ENCODE results near the gene MAPK8IP2. TPM values are rescaled to one million over a fixed set of nuclear protein-coding genes. Genes with fewer than 3 reads are reported as not detected.

Gene MAPK8IP2
- polyA plus RNA-seq, 1 of the 3 experiments (the other 2 are of a cell fraction) = 2.7 TPM

DNA sequence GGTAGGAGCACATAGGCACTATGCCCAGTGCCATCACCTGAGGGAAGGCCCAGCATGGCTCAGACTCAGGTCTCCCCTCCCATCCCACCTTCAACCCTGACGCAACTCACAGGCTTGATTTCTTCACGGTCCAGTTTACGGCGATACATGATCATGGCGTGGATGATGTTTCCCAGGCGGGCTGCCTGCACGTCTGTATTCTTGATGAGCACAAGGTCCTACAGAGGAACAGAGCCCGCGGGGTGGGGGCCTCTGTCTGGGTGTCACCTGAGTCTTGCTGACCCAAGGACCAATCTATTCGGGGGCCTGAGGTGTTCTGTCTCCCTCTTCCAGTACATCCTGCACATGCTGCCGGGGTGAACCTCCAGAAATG is 26.2 kb upstream of the MAPK8IP2 start:
- Histone ChIP-seq H3K4me3 (ENCODE audit: low read depth in 2 of 2, low read length in 1 of 2) (no peak overlapping the region), H3K36me3 (replicated peaks in 1 of 2; ENCODE audit: control insufficient read depth in 1 of 2, insufficient read depth in 2 of 2, low read length in 1 of 2) (peaks cover 0 to 73% of the 10 kb centered on the region in 2 experiments), H3K9me2 (no peaks in the 10 kb centered on the region), H3K27me3 (ENCODE audit: insufficient read depth) (no peaks in the 10 kb centered on the region), H3K9ac (no peak overlapping the region), H4K20me1 (ENCODE audit: insufficient read depth) (no peaks in the 10 kb centered on the region), H3F3A (replicated peaks; ENCODE audit: insufficient read depth) (no peaks in the 10 kb centered on the region), H3K27ac (ENCODE audit: low read depth in 2 of 2, low read length in 1 of 2) (no peak overlapping the region), H3K9me3 (no peaks in the 10 kb centered on the region), H3K79me2 (ENCODE audit: insufficient read depth) (no peaks in the 10 kb centered on the region), H3K4me2 (no peak overlapping the region), H2AFZ (ENCODE audit: low read depth) (no peak overlapping the region), H3K4me1 (ENCODE audit: control insufficient read depth in 1 of 2, insufficient read depth in 2 of 2, low read depth in 1 of 2, low read length in 1 of 2) (no peaks in the 10 kb centered on the region)
- no peak for TF ChIP-seq TAF1 (IDR thresholded peaks at IDR 0.05; ENCODE audit: borderline replicate concordance, low read depth, low read length)
- TF ChIP-seq RCOR1 (IDR thresholded peaks at IDR 0.05; ENCODE audit: low read length) = no peak
- TF ChIP-seq, protein P1, sequence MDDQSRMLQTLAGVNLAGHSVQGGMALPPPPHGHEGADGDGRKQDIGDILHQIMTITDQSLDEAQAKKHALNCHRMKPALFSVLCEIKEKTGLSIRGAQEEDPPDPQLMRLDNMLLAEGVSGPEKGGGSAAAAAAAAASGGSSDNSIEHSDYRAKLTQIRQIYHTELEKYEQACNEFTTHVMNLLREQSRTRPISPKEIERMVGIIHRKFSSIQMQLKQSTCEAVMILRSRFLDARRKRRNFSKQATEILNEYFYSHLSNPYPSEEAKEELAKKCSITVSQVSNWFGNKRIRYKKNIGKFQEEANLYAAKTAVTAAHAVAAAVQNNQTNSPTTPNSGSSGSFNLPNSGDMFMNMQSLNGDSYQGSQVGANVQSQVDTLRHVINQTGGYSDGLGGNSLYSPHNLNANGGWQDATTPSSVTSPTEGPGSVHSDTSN (IDR thresholded peaks at IDR 0.05) = no peak
- TF ChIP-seq FOSL2 (IDR thresholded peaks at IDR 0.05; ENCODE audit: borderline replicate concordance, low read depth) = no peak
- no peak for TF ChIP-seq JUND (IDR thresholded peaks at IDR 0.05)
- no peak for TF ChIP-seq MXI1 (IDR thresholded peaks at IDR 0.05; ENCODE audit: low read depth, low read length)
- no peak for TF ChIP-seq FOXJ3 (CRISPR knock-in tag; IDR thresholded peaks at IDR 0.05)
- TF ChIP-seq ELF1 (IDR thresholded peaks at IDR 0.05) = no peak
- no peak for TF ChIP-seq RXRA (IDR thresholded peaks at IDR 0.05; ENCODE audit: borderline replicate concordance, low read depth)
- no peak for TF ChIP-seq NRF1 (IDR thresholded peaks at IDR 0.05; ENCODE audit: low read depth, low read length)
- TF ChIP-seq FOXM1 (IDR thresholded peaks at IDR 0.05; ENCODE audit: low read depth) = no peak
- TF ChIP-seq SMC3 (IDR thresholded peaks at IDR 0.05; ENCODE audit: low read depth, low read length) = no peak
- TF ChIP-seq, protein P2, sequence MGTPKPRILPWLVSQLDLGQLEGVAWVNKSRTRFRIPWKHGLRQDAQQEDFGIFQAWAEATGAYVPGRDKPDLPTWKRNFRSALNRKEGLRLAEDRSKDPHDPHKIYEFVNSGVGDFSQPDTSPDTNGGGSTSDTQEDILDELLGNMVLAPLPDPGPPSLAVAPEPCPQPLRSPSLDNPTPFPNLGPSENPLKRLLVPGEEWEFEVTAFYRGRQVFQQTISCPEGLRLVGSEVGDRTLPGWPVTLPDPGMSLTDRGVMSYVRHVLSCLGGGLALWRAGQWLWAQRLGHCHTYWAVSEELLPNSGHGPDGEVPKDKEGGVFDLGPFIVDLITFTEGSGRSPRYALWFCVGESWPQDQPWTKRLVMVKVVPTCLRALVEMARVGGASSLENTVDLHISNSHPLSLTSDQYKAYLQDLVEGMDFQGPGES (IDR thresholded peaks at IDR 0.05; ENCODE audit: low read depth, low read length) = no peak
- TF ChIP-seq CHD2 (IDR thresholded peaks at IDR 0.05; ENCODE audit: low read length, partially characterized antibody) = no peak
- ChIA-PET POLR2A (no interaction called here), CTCF (interaction anchor here (2.8 to 9.0 kb wide), 2 partner anchors 10 to 47 kb away, joined by 16 to 73 read pairs; partner anchors contain the start of gene SYCE3)
- 97% methylated on average over 6 of the region's 11 CpGs for WGBS (ENCODE audit: low lambda C conversion rate)
- DNase-seq = no peak

DNA sequence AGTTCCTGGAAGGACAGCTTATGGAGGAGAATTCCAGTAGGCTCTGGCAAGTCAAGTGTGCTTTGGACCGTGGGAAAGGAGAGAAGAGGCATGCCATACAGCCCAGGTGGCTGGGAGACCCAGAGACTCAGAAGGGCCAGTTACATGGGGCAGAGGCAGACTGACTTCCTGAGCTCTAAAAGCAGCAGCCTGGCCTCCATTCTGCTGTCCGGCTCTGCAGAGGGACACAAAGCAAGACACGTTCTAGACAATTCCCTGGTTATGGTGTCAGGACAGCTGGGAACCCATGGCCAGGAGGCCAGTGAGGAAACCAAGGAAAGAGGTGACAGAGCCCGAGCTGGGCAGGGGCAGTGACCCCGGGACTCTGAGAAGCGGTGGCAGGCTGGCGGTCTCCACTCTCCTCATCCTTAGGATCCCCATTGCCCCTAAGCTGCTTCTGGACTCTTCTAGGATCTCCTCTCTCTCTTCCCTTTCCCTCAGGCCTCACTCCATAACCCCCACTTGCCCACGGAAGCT is 25.1 kb upstream of the MAPK8IP2 start:
- Histone ChIP-seq H3K79me2 (ENCODE audit: insufficient read depth) (no peaks in the 10 kb centered on the region), H4K20me1 (ENCODE audit: insufficient read depth) (no peaks in the 10 kb centered on the region), H3F3A (replicated peaks; ENCODE audit: insufficient read depth) (no peaks in the 10 kb centered on the region), H3K4me1 (ENCODE audit: control insufficient read depth in 1 of 2, insufficient read depth in 2 of 2, low read depth in 1 of 2, low read length in 1 of 2) (no peaks in the 10 kb centered on the region), H3K27ac (ENCODE audit: low read depth in 2 of 2, low read length in 1 of 2) (no peak overlapping the region), H3K27me3 (ENCODE audit: insufficient read depth) (no peaks in the 10 kb centered on the region), H3K9me2 (no peaks in the 10 kb centered on the region), H3K4me2 (no peak overlapping the region), H3K9ac (no peak overlapping the region), H3K4me3 (ENCODE audit: low read depth in 2 of 2, low read length in 1 of 2) (no peak overlapping the region), H3K9me3 (no peaks in the 10 kb centered on the region), H2AFZ (ENCODE audit: low read depth) (no peak overlapping the region), H3K36me3 (replicated peaks in 1 of 2; ENCODE audit: control insufficient read depth in 1 of 2, insufficient read depth in 2 of 2, low read length in 1 of 2) (peaks cover 0 to 71% of the 10 kb centered on the region in 2 experiments)
- no peak for DNase-seq
- WGBS (ENCODE audit: low lambda C conversion rate) = 93% methylated on average over 8 of the region's 8 CpGs
- CTCF ChIA-PET = interaction anchor here (1.1 to 9.0 kb wide), 4 partner anchors 11 to 50 kb away, joined by 3 to 73 read pairs (median 10); partner anchors contain the start of genes SCO2 and SYCE3
- POLR2A ChIA-PET = interaction anchor here (1.2 kb wide), 1 partner anchor 11 kb away, joined by 7 read pairs; no protein-coding TSS in a partner anchor
- TF ChIP-seq FOXM1 (IDR thresholded peaks at IDR 0.05; ENCODE audit: low read depth) (no peak), TCF12 (IDR thresholded peaks at IDR 0.05) (no peak)
- TF ChIP-seq, protein P2 (IDR thresholded peaks at IDR 0.05; ENCODE audit: low read depth, low read length) = no peak
